Keratinocyte (primary cell): ENCODE results near the gene LSAMP.

Experiments used
- EZH2 ChIP-seq: IDR thresholded peaks from one replicate; pipeline ENCODE4 v1.6.1; 2012; ENCODE audit warnings: inconsistent platforms, mild to moderate bottlenecking, low read length, moderate library complexity
- TF ChIP-seq, protein P1 (sequence below), 3 experiments: IDR thresholded peaks in 1 of 3; conservative IDR thresholded peaks in 1 of 3; optimal IDR thresholded peaks in 1 of 3; 2 replicates in 2 of 3; 3 replicates in 1 of 3; pipeline versions ENCODE3 to v1.5.1; 2011; ENCODE audit warnings: low read length in 3 of 3, mild to moderate bottlenecking in 3 of 3, moderate library complexity in 2 of 3, control low read depth in 1 of 3, inconsistent platforms in 1 of 3; ENCODE audit not compliant: insufficient read depth in 2 of 3; ENCODE audit errors: extremely low read depth in 1 of 3

DNA sequence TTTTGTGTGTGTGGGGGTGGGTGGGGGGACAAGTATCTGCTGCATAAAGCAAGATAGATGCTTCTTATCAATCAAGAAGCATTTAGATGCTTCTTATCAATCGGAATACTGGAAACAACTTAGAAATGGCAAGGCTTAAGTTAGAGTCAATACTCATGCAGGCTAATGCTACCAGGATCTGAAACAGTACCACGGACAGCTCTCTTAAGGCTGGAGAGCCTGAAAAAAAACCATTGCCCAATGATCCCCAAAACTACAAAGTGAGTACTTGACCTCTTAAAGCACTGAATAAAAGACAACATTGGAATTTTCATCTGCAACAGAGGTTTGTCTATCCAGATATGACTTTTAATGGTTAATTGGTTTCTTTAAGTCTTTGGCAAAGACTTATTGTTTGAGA lies 559.7 kb downstream of the LSAMP start:
- TF ChIP-seq, protein P1, sequence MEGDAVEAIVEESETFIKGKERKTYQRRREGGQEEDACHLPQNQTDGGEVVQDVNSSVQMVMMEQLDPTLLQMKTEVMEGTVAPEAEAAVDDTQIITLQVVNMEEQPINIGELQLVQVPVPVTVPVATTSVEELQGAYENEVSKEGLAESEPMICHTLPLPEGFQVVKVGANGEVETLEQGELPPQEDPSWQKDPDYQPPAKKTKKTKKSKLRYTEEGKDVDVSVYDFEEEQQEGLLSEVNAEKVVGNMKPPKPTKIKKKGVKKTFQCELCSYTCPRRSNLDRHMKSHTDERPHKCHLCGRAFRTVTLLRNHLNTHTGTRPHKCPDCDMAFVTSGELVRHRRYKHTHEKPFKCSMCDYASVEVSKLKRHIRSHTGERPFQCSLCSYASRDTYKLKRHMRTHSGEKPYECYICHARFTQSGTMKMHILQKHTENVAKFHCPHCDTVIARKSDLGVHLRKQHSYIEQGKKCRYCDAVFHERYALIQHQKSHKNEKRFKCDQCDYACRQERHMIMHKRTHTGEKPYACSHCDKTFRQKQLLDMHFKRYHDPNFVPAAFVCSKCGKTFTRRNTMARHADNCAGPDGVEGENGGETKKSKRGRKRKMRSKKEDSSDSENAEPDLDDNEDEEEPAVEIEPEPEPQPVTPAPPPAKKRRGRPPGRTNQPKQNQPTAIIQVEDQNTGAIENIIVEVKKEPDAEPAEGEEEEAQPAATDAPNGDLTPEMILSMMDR (optimal IDR thresholded peaks at IDR 0.05 in 1 of 3, IDR thresholded peaks at IDR 0.05 in 1 of 3, conservative IDR thresholded peaks at IDR 0.05 in 1 of 3; ENCODE audit: extremely low read depth in 1 of 3, insufficient read depth in 2 of 3, low read length in 3 of 3), result no peak
- no peak for TF ChIP-seq EZH2
